ENCODE measurements around the gene CISH.

The CISH gene

DNA sequence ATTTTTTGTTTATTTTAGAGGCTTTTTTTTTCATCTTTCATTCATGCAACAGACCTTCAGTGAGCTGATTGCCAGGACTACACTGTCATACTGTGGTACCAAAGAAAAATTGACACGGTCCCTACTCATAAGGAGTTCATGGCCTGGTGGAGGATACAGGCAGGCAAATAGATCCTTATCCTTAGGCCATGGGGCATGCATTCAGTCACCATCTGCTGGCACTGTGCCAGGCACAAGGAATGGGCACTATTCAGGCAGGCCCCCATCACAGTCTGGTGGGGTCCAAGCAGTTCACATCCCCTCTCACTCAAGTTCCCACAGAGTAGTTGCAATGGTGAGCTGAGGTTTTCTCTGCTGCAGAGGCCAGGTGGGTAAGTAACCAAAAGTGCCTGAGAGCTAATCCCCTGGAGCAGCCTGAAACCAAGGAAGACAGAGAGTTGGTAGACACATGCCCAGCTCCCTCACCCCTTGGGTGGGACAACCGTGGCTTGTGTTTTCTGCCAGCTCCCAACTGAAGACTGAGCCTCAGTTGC lies 17.3 kb downstream of the CISH start:
- no peak overlapping the region for H3K4me3 ChIP-seq
- peak overlapping the region in 2 of 11 experiments; percentile 7 to 26; a peak in 1 of 22 replicates for H3K27ac ChIP-seq
- H3K36me3 ChIP-seq: peaks cover 0 to 7% (median 0%) of the 10 kb centered on the region in 11 experiments; a peak in 3 of 22 replicates
- peak overlapping the region in 1 of 11 experiments; percentile 24; a peak in 1 of 22 replicates for H3K9ac ChIP-seq
- peaks cover 36 to 90% (median 66%) of the 10 kb centered on the region in 10 experiments for H3K4me1 ChIP-seq
- no peaks in the 10 kb centered on the region for H3K9me3 ChIP-seq (replicated peaks in 1 of 11)
- no peaks in the 10 kb centered on the region for H3K27me3 ChIP-seq
- peak overlapping the region in 5 of 11 experiments; percentile 33 to 98 (median 55); a peak in 10 of 22 replicates for H3K4me2 ChIP-seq
- no peaks in the 10 kb centered on the region for H4K20me1 ChIP-seq
- no peak for TF ChIP-seq Cebpa-rat (IDR thresholded peaks at IDR 0.05)

DNA sequence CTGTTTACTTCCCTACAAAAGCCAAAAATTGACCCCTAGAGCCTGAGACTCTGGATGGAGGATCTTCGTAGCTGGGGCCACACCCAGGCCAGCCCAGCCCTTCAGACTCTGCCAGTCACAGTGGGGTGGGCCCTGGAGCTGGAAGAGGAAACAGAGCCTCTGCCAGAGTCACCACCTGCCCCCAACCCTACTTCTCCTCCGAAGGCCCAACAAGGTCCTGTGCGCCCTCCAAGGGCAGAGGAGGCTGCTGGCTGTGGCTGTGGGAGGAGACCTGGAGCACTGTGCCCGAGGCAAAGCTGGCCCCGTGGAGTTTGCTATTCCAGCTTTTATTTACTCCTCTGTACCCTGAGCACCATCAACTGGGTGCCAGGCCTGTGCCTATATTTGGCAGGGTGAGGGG lies 19.0 kb downstream of the CISH start:
- H3K27ac ChIP-seq: peak overlapping the region; percentile 65 to 99 (median 94)
- 0 out of 22 replicates have a peak, but pooled peaks cover 0 to 3% (median 0%) of the 10 kb centered on the region in 11 experiments for H3K36me3 ChIP-seq
- H3K4me3 ChIP-seq: peak overlapping the region in 3 of 10 experiments; percentile 16 to 56 (median 21); a peak in 6 of 20 replicates
- no peaks in the 10 kb centered on the region for H3K9me3 ChIP-seq (replicated peaks in 1 of 11)
- TF ChIP-seq Cebpa-rat (IDR thresholded peaks at IDR 0.05): no peak
- no peaks in the 10 kb centered on the region for H3K27me3 ChIP-seq
- peak overlapping the region; percentile 45 to 90 (median 83); a peak in 20 of 22 replicates for H3K9ac ChIP-seq
- H4K20me1 ChIP-seq: no peaks in the 10 kb centered on the region
- H3K4me2 ChIP-seq: peak overlapping the region; percentile 85 to 98 (median 96)
- peaks cover 36 to 93% (median 70%) of the 10 kb centered on the region in 10 experiments for H3K4me1 ChIP-seq

DNA sequence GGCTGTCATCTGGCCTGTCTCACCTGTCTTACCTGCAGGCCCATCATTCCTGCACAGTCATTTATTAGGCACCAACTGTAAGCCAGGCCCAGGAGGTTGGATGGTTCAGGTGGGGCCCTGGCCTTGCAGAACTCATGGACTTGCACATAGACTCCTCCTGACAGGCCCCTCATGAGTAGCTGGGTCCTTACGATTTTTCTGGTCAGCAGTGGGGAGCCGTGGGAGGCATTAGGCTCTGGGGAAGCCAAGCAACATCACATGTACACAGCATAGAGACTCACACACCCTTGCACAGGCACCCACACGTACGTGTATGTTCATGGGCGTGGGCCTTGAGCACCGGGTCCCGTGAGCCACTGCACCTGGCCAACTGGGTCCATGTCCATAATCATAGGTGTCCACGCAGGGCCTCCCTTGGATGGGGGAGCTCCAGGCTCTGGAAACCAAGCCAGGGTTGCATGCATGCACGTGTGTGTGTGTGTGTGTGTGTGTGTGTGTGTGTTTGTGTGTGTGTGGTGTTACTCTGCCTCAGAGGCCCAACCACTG lies 20.3 kb downstream of the CISH start:
- H3K27me3 ChIP-seq: no peaks in the 10 kb centered on the region
- H4K20me1 ChIP-seq: no peaks in the 10 kb centered on the region
- H3K27ac ChIP-seq: peak overlapping the region; percentile 85 to 99 (median 94)
- no peaks in the 10 kb centered on the region for H3K36me3 ChIP-seq
- no peak for TF ChIP-seq Cebpa-rat (IDR thresholded peaks at IDR 0.05)
- no peaks in the 10 kb centered on the region for H3K9me3 ChIP-seq (replicated peaks in 1 of 11)
- H3K4me3 ChIP-seq: peak overlapping the region in 9 of 10 experiments; percentile 15 to 58 (median 38); a peak in 11 of 20 replicates
- peaks cover 36 to 98% (median 73%) of the 10 kb centered on the region in 10 experiments for H3K4me1 ChIP-seq
- H3K9ac ChIP-seq: peak overlapping the region; percentile 77 to 90 (median 83)
- H3K4me2 ChIP-seq: peak overlapping the region; percentile 85 to 98 (median 96)

DNA sequence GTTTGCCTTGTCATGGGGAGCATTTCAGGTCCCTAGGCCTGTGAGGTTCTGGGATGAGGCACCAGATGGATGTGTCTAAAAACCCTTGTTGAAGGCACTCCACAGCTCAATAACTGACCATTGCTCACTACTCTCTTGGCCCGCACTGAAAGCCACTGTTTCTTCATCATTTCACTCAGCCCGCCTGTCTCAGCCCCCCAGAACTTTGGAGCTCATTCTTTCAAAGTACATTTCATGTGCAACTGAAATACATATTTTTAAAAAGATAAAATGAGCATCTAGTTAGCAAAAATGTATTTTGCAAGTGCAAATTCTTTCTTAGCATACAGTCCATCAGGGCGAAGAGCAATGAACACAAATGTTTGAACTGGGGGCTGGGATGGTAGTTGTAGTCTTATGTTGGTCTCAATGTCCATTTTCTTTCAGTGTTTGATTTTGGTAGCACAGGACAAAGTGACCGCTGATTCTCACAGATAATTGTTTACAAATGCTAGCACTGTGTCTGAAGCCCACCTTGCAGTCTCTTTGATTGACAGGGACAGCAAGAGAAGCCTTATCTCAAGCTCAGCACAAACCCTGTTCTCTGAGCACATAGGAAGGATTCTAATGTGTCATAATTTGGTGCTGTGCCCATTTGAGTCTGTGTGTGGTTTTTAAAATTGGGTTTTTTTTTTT lies 22.7 kb downstream of the CISH start:
- Histone ChIP-seq H3K9ac (peak overlapping the region; percentile 4 to 90 (median 31); a peak in 15 of 22 replicates), H3K4me1 (peaks cover 36 to 96% (median 67%) of the 10 kb centered on the region in 10 experiments), H3K4me3 (no peak overlapping the region), H3K36me3 (peaks cover 0 to 16% (median 0%) of the 10 kb centered on the region in 11 experiments; a peak in 4 of 22 replicates), H3K27ac (peak overlapping the region; percentile 4 to 99 (median 85); a peak in 19 of 22 replicates), H3K4me2 (peak overlapping the region in 10 of 11 experiments; percentile 9 to 98 (median 96); a peak in 18 of 22 replicates), H3K27me3 (no peaks in the 10 kb centered on the region), H3K9me3 (replicated peaks in 1 of 11) (no peaks in the 10 kb centered on the region), H4K20me1 (no peaks in the 10 kb centered on the region; a peak in 1 of 22 replicates)
- no peak for TF ChIP-seq Cebpa-rat (IDR thresholded peaks at IDR 0.05)

DNA sequence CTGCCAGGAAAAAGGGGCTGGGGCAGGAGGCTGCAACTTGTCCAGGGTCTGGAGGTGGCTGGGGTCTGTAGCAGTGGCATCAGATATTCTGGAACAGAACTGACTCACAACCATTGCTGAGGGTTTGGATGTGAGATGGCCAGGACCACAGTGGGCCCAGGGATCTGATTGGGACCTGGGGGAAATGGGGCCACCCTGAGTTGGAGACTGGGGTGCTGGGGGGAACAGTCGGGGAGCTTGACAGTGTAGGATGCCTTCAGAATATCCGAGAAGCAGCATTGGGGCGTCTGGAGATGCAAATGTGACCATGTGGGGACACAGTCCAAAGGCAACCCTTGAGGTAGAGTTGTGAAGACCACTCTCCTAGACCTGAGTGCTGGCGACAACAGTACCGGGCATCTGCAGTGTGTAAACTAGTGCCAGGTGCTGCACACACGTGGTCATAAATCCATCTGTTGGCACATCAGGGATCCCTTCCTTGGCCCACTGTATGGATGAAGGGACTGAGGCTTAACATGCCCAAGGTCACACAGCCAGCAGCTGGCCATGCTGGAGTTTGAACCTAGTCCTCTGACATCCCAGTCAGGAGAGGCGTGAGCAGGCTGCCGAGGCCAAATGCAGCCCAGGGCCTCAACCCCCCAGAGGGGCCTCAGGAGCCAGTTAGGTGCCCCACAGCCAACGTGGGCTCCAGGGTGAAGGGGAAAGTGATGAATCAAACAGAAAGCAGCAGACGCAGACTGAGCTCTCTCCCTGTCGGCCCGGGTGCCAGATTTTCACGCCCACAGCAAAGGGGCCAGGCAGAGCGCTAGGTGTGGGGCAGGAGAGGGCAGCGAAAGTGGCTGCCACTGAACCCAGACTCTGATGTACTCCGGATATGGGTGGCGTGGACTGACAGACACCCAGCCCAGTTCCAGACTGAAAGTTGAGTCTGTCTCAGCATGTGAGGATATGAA lies 23.5 kb downstream of the CISH start:
- Histone ChIP-seq H3K27me3 (no peaks in the 10 kb centered on the region), H3K9me3 (replicated peaks in 1 of 11) (no peaks in the 10 kb centered on the region), H3K4me3 (no peak overlapping the region), H4K20me1 (no peaks in the 10 kb centered on the region; a peak in 1 of 22 replicates), H3K4me2 (peak overlapping the region; percentile 9 to 98 (median 95); a peak in 19 of 22 replicates), H3K27ac (peak overlapping the region in 10 of 11 experiments; percentile 16 to 99 (median 60); a peak in 19 of 22 replicates), H3K9ac (peak overlapping the region; percentile 4 to 90 (median 31); a peak in 16 of 22 replicates), H3K36me3 (peaks cover 0 to 25% (median under 1%) of the 10 kb centered on the region in 11 experiments; a peak in 6 of 22 replicates), H3K4me1 (peaks cover 34 to 88% (median 60%) of the 10 kb centered on the region in 10 experiments)
- no peak for TF ChIP-seq Cebpa-rat (IDR thresholded peaks at IDR 0.05)

DNA sequence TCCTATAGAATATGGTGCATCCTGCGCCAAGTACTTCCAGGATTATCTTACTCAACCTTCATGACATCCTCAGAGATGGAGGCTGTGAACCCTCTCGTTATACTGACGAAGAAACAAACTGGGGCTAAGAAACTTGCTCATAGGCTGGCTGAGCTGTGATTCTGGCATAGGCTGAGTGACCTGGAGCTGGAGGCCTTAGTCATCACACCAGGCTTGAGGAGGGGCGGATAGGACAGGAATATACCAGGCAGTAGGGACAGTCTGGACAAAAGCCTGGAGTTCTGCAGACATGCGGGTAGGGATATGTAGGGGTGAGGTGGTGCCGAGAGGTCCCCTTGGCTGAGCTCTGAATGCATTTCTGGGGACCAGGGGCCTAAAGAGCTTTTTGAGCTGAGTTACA lies 24.2 kb downstream of the CISH start:
- Histone ChIP-seq H3K4me3 (no peak overlapping the region), H3K9me3 (replicated peaks in 1 of 11) (no peaks in the 10 kb centered on the region), H3K4me1 (peaks cover 27 to 81% (median 53%) of the 10 kb centered on the region in 10 experiments), H3K4me2 (peak overlapping the region in 1 of 11 experiments; percentile 98; a peak in 2 of 22 replicates), H4K20me1 (no peaks in the 10 kb centered on the region; a peak in 1 of 22 replicates), H3K27ac (peak overlapping the region in 3 of 11 experiments; percentile 58 to 99 (median 85); a peak in 1 of 22 replicates), H3K27me3 (no peaks in the 10 kb centered on the region), H3K36me3 (peaks cover 0 to 32% (median 7%) of the 10 kb centered on the region in 11 experiments; a peak in 13 of 22 replicates), H3K9ac (no peak overlapping the region; a peak in 2 of 22 replicates)
- TF ChIP-seq Cebpa-rat (IDR thresholded peaks at IDR 0.05): no peak

DNA sequence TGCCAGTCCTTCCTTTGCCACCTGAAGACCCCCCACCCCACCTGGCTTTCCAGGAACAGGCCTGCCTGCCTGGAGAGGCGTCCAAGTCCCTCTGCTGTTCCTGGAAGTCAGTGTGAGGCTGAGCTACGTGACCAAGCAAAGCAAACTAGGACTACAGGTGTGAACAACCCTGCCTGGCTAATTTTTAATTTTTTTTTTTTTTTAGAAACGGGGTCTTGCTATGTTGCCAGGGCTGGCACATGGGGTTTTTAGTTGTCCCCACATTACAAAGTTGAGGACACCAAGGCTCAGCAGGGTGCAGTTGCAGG lies 24.9 kb downstream of the CISH start:
- no peak for TF ChIP-seq Cebpa-rat (IDR thresholded peaks at IDR 0.05)

More for the DNA sequence above, 24.9 kb downstream of the CISH start:
- Histone ChIP-seq H3K4me3 (no peak overlapping the region), H3K27ac (peak overlapping the region in 1 of 11 experiments; percentile 11; a peak in 1 of 22 replicates), H3K27me3 (no peaks in the 10 kb centered on the region), H3K9me3 (replicated peaks in 1 of 11) (no peaks in the 10 kb centered on the region), H3K4me2 (no peak overlapping the region), H3K9ac (peak overlapping the region in 3 of 11 experiments; percentile 2 to 15 (median 10); a peak in 3 of 22 replicates), H3K4me1 (peaks cover 21 to 75% (median 47%) of the 10 kb centered on the region in 10 experiments), H3K36me3 (peaks cover 0 to 38% (median 14%) of the 10 kb centered on the region in 11 experiments; a peak in 17 of 22 replicates), H4K20me1 (no peaks in the 10 kb centered on the region; a peak in 1 of 22 replicates)

All from BLaER1 treated with 17β-estradiol and CSF1 and Interleukin-3, amounts not matched to agents 10 nM and 100 nM (cell line).